ENCODE data around the gene PI4K2B.
"Not testable (repeated sequence)": the region's sequence is repeated elsewhere in the genome, so short reads cannot be mapped to it uniquely, and the experiment has no call there.

PI4K2B gene

DNA sequence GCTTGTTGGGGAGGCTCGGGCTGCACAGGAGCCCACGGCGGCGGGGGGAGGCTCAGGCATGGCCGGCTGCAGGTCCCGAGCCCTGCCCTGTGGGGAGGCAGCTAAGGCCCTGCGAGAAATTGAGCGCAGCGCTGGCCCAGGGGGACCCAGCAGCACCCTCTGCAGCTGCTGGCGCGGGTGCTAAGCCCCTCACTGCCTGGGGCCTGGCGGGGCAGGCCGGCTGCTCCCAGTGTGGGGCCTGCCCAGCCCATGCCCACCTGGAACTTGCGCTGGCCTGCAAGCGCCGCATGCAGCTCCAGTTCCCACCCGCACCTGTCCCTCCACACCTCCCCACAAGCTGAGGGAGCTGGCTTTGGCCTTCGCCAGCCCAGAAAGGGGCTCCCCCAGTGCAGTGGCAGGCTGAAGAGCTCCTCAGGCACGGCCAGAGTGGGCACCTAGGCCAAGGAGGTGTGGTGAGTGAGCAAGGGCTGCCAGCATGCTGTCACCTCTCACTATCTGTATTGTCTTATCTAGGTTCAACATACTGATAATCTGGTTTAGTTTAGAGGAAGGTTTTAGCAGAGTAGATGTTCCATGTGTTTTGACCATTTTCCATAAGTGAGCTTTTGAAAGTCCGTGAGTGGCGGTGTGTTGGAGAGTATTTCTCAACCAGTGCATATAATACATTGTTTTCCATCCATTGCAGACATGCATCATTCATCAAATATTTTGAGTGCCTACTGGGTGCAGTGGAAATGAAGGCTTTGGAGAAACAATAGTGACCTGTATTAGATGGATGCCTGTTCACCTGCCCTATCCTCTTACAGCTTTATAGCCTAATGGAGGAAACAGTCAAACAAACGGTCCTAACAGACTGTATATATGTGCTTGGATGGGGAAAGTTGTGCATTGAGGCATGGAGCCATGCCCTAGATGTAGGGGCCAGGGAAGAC lies 13.1 kb downstream of the PI4K2B start:
- H3K4me2 ChIP-seq (ENCODE audit: low read depth, low read length, poor library complexity, severe bottlenecking) = no peak overlapping the region
- no peak overlapping the region for H2AFZ ChIP-seq (ENCODE audit: low read length)
- H3K9ac ChIP-seq (ENCODE audit: low read depth, low read length, poor library complexity, severe bottlenecking) = no peak overlapping the region
- H3K4me3 ChIP-seq (ENCODE audit: low read length, poor library complexity, severe bottlenecking) = no peak overlapping the region
- H3K27me3 ChIP-seq (ENCODE audit: insufficient read depth, low read length, poor library complexity, severe bottlenecking) = no peaks in the 10 kb centered on the region
- H3K4me1 ChIP-seq (ENCODE audit: insufficient read depth, low read length, poor library complexity, severe bottlenecking) = no peaks in the 10 kb centered on the region
- peaks cover 58% of the 10 kb centered on the region for H3K79me2 ChIP-seq (ENCODE audit: insufficient read depth, low read length)
- H3K36me3 ChIP-seq (ENCODE audit: insufficient read depth, low read length) = no peaks in the 10 kb centered on the region
- no peak for TF ChIP-seq EZH2phosphoT487 (IDR thresholded peaks at IDR 0.05; ENCODE audit: borderline replicate concordance)
- H3K9me2 ChIP-seq (replicated peaks; ENCODE audit: low read depth, low read length) = no peaks in the 10 kb centered on the region
- no peaks in the 10 kb centered on the region for H3K9me3 ChIP-seq (ENCODE audit: insufficient read depth, low read depth, low read length)
- no peaks in the 10 kb centered on the region for H3F3A ChIP-seq (ENCODE audit: low read depth)
- peaks cover 11% of the 10 kb centered on the region for H4K20me1 ChIP-seq (ENCODE audit: insufficient read depth, low read length, poor library complexity, severe bottlenecking)

GRCh38 chr4:25248875-25249274 lies 15.0 kb downstream of the PI4K2B start:
- not testable (repeated sequence) for H3K9me3 ChIP-seq (ENCODE audit: insufficient read depth, low read depth, low read length); H3K9me2 ChIP-seq (replicated peaks; ENCODE audit: low read depth, low read length); H3K4me2 ChIP-seq (ENCODE audit: low read depth, low read length, poor library complexity, severe bottlenecking); H3K9ac ChIP-seq (ENCODE audit: low read depth, low read length, poor library complexity, severe bottlenecking); H3K4me3 ChIP-seq (ENCODE audit: low read length, poor library complexity, severe bottlenecking); H3F3A ChIP-seq (ENCODE audit: low read depth); H3K4me1 ChIP-seq (ENCODE audit: insufficient read depth, low read length, poor library complexity, severe bottlenecking); H3K36me3 ChIP-seq (ENCODE audit: insufficient read depth, low read length); H3K27me3 ChIP-seq (ENCODE audit: insufficient read depth, low read length, poor library complexity, severe bottlenecking); H2AFZ ChIP-seq (ENCODE audit: low read length)
- H4K20me1 ChIP-seq (ENCODE audit: insufficient read depth, low read length, poor library complexity, severe bottlenecking) = peaks cover 11% of the 10 kb centered on the region
- H3K79me2 ChIP-seq (ENCODE audit: insufficient read depth, low read length) = peaks cover 66% of the 10 kb centered on the region

DNA sequence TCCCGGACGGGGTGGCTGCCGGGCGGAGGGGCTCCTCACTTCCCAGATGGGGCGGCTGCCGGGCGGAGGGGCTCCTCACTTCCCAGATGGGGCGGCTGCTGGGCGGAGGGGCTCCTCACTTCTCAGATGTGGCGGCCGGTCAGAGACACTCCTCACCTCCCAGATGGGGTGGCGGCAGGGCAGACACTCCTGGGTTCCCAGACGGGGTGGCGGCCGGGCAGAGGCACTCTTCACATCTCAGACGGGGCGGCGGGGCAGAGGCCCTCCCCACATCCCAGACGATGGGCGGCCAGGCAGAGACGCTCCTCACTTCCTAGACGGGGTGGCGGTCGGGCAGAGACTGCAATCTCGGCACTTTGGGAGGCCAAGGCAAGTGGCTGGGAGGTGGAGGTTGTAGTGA lies 15.7 kb downstream of the PI4K2B start:
- H3K79me2 ChIP-seq (ENCODE audit: insufficient read depth, low read length) = peaks cover 65% of the 10 kb centered on the region

DNA sequence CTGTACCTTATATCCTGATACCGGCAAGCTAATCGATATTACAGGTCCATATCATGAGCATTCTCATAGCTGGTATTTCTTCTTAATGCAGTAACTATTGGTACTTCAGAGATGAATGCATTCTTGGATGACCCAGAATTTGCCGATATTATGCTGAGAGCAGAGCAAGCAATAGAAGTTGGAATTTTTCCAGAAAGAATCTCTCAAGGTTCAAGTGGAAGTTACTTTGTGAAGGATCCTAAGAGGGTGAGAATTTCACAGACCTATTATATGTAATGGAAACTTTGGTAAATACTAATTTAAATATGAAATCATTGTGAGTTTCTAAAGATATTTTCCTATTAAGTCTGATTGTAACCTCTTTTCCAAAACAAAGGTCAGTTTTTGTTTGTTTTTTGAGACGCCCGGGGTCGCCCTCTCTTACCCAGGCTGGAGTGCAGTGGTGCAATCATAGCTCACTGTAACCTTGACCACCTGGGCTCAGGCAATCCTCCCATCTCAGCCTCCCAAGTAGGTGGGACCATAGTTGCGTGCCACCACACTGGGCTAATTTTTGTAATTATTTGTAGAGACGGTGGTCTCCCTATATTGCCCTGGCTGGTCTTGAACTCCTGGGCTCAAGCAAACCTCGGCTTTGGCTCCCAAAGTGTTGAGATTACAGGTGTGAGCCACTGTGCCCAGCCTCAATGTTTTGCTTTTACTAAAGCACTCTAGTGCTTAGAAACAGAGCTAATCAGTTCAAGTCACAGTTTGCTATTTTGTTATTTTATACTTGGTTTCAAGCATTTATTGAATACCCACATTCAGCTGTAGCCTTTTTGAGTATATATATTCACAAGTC lies 18.6 kb downstream of the PI4K2B start:
- no peaks in the 10 kb centered on the region for H3K27me3 ChIP-seq (ENCODE audit: insufficient read depth, low read length, poor library complexity, severe bottlenecking)
- H3K36me3 ChIP-seq (ENCODE audit: insufficient read depth, low read length) = peaks cover 29% of the 10 kb centered on the region; the same call in 1 of the 2 replicates

More for the DNA sequence above, 15.7 kb downstream of the PI4K2B start:
- not testable (repeated sequence) for H3K36me3 ChIP-seq (ENCODE audit: insufficient read depth, low read length); H3K9ac ChIP-seq (ENCODE audit: low read depth, low read length, poor library complexity, severe bottlenecking); H3K4me2 ChIP-seq (ENCODE audit: low read depth, low read length, poor library complexity, severe bottlenecking); H3K4me3 ChIP-seq (ENCODE audit: low read length, poor library complexity, severe bottlenecking); H3F3A ChIP-seq (ENCODE audit: low read depth); H3K9me2 ChIP-seq (replicated peaks; ENCODE audit: low read depth, low read length); H3K9me3 ChIP-seq (ENCODE audit: insufficient read depth, low read depth, low read length); H3K27me3 ChIP-seq (ENCODE audit: insufficient read depth, low read length, poor library complexity, severe bottlenecking); H3K4me1 ChIP-seq (ENCODE audit: insufficient read depth, low read length, poor library complexity, severe bottlenecking); H2AFZ ChIP-seq (ENCODE audit: low read length)
- peaks cover 11% of the 10 kb centered on the region for H4K20me1 ChIP-seq (ENCODE audit: insufficient read depth, low read length, poor library complexity, severe bottlenecking)

More for the DNA sequence above, 18.6 kb downstream of the PI4K2B start:
- Histone ChIP-seq H3K9me3 (ENCODE audit: insufficient read depth, low read depth, low read length) (no peaks in the 10 kb centered on the region), H3K79me2 (ENCODE audit: insufficient read depth, low read length) (peaks cover 44% of the 10 kb centered on the region), H4K20me1 (ENCODE audit: insufficient read depth, low read length, poor library complexity, severe bottlenecking) (peaks cover 7% of the 10 kb centered on the region), H3K9me2 (replicated peaks; ENCODE audit: low read depth, low read length) (no peaks in the 10 kb centered on the region), H3K4me2 (ENCODE audit: low read depth, low read length, poor library complexity, severe bottlenecking) (no peak overlapping the region), H3F3A (ENCODE audit: low read depth) (no peaks in the 10 kb centered on the region), H2AFZ (ENCODE audit: low read length) (no peak overlapping the region), H3K4me1 (ENCODE audit: insufficient read depth, low read length, poor library complexity, severe bottlenecking) (no peaks in the 10 kb centered on the region), H3K4me3 (ENCODE audit: low read length, poor library complexity, severe bottlenecking) (no peak overlapping the region), H3K9ac (ENCODE audit: low read depth, low read length, poor library complexity, severe bottlenecking) (no peak overlapping the region)
- TF ChIP-seq EZH2phosphoT487 (IDR thresholded peaks at IDR 0.05; ENCODE audit: borderline replicate concordance) = no peak
- TF ChIP-seq, protein P1, sequence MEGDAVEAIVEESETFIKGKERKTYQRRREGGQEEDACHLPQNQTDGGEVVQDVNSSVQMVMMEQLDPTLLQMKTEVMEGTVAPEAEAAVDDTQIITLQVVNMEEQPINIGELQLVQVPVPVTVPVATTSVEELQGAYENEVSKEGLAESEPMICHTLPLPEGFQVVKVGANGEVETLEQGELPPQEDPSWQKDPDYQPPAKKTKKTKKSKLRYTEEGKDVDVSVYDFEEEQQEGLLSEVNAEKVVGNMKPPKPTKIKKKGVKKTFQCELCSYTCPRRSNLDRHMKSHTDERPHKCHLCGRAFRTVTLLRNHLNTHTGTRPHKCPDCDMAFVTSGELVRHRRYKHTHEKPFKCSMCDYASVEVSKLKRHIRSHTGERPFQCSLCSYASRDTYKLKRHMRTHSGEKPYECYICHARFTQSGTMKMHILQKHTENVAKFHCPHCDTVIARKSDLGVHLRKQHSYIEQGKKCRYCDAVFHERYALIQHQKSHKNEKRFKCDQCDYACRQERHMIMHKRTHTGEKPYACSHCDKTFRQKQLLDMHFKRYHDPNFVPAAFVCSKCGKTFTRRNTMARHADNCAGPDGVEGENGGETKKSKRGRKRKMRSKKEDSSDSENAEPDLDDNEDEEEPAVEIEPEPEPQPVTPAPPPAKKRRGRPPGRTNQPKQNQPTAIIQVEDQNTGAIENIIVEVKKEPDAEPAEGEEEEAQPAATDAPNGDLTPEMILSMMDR (conservative IDR thresholded peaks at IDR 0.05; ENCODE audit: low read length) = no peak

All from Loucy (cell line).